GM20000 (cell line): Measurements from ENCODE around the gene NPAS2.

Source experiments
- DNase-seq: peaks from one replicate; pipeline ENCODE4 v3.0.0; 2012; ENCODE audit warnings: low spot score
- CTCF ChIP-seq: IDR thresholded peaks from 2 replicates; pipeline ENCODE4 v1.5.1; 2012; ENCODE audit warnings: mild to moderate bottlenecking, control low read depth; ENCODE audit errors: extremely low read depth, missing control alignments

NPAS2 gene

GRCh38 chr2:100990650-100991403 lies 170.9 kb downstream of the NPAS2 start:
- DNase-seq = no peak
- TF ChIP-seq CTCF = no peak

DNA sequence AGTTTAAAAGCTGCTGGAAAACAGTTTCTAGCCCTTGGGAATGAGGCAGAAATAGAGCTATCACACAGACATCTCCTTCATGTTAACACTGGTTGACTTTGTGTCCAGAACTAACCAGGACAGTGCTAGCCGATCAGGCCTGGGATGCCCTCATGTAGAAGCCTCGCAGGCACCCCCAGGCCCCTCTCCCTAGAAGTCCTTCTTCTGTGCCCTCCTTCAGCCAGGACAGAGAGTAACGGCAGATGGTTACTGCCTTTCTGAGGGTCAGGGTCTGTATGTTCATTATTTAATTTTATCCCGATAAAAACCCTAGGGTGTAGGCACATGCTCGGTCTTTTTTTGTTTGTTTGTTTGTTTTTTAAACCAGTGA lies 171.4 kb downstream of the NPAS2 start:
- TF ChIP-seq CTCF = no peak
- DNase-seq = no peak

DNA sequence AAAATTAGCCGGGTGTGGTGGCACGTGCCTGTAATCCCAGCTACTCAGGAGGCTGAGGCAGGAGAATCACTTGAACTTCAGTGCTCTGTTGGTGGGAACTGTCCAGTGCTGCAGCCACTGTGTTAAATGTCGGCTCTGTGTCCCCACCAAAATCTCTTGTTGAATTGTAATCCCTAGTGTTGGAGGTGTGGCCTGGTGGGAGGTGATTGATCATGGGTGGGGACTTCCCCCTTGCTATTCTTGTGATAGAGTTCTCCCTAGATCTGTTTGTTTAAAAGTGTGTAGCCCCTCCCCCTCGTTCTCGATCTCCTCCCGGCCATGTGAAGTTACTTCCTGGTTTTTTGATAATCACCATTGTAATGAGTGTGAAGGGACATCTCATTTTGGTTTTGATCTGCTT lies 172.3 kb downstream of the NPAS2 start:
- no peak for DNase-seq
- no peak for TF ChIP-seq CTCF

- no peak for DNase-seq
Measured at GRCh38 chr2:100993294-100993693, 173.4 kb downstream of the NPAS2 start.

DNA sequence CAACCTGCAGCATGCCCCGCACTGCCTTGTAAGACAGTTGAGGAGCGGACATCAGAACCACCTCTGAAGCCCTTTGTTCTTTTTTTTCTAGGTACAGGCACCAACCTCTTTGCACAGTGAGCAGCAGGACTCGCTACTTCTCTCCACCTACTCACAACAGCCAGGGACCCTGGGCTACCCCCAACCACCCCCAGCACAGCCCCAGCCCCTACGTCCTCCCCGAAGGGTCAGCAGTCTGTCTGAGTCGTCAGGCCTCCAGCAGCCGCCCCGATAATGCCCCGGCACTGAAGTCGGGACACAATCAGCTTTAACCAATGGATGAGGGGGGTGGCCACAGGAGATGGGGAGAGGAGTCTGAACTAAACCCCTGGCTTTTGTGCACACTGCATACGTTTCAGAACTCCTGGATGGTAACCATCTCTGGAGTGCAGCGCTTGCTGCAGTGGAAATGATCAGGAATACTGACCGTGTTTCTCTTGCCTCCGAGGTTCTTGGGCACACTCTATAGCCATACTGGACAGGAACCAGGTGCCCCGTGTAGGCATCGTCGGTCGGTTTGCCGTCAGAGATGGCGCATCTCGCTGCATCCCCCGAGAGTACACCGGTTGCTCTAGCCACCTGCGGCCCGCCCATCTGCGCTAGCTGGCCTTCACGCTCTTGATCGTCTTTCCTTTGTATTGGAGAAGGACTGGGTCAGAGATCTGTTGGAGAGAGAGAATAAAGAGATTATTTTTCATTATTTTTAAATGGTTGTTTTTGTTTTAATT lies 175.6 kb downstream of the NPAS2 start:
- no peak for DNase-seq
- no peak for TF ChIP-seq CTCF

More at GRCh38 chr2:100993294-100993693, 173.4 kb downstream of the NPAS2 start:
- no peak for TF ChIP-seq CTCF

GRCh38 chr2:100997509-100998234 lies 177.7 kb downstream of the NPAS2 start:
- no peak for DNase-seq
- TF ChIP-seq CTCF = no peak

- DNase-seq = no peak
- no peak for TF ChIP-seq CTCF
Measured at GRCh38 chr2:100998235-100998573, 178.3 kb downstream of the NPAS2 start.
